Neural progenitor cell (in vitro differentiated cells): ENCODE measurements around the gene IQSEC1. TPM values are rescaled to one million over a fixed set of nuclear protein-coding genes. Genes with fewer than 3 reads are reported as not detected.

Experiments used
- DNase-seq: peaks from one replicate; pipeline ENCODE4 v3.0.0-alpha.2; 2016; ENCODE audit warnings: low spot score
- H2AFZ ChIP-seq: fragments of 200-600 bp; sonication (generic); replicated peaks from 2 replicates; pipeline ENCODE4 v1.6.1; 2016; ENCODE audit warnings: antibody characterized with exemption
- H3F3A ChIP-seq: fragments of 200-600 bp; sonication (generic); 2 replicates; pipeline ENCODE4 v1.6.1; 2016; ENCODE audit warnings: antibody characterized with exemption, low read depth
- H3K27ac ChIP-seq: fragments of 200-600 bp; sonication (generic); 2 replicates; pipeline ENCODE4 v1.5.1; 2016; ENCODE audit warnings: mild to moderate bottlenecking
- H3K27me3 ChIP-seq: fragments of 200-600 bp; sonication (generic); 2 replicates; pipeline ENCODE4 v1.6.1; 2016; ENCODE audit warnings: mild to moderate bottlenecking, moderate library complexity
- H3K36me3 ChIP-seq: fragments of 200-600 bp; sonication (generic); 2 replicates; pipeline ENCODE4 v1.5.1; 2016
- H3K4me1 ChIP-seq: fragments of 200-600 bp; sonication (generic); 2 replicates; pipeline ENCODE4 v1.6.1; 2016; ENCODE audit warnings: mixed run types
- H3K4me2 ChIP-seq: fragments of 200-600 bp; sonication (generic); 2 replicates; pipeline ENCODE4 v1.6.1; 2016
- H3K4me3 ChIP-seq: fragments of 200-600 bp; sonication (generic); 2 replicates; pipeline ENCODE4 v1.5.1; 2016
- H3K79me2 ChIP-seq: fragments of 200-600 bp; sonication (generic); 2 replicates; pipeline ENCODE4 v1.6.1; 2016; ENCODE audit warnings: low read depth
- H3K9ac ChIP-seq: fragments of 200-600 bp; sonication (generic); 2 replicates; pipeline ENCODE4 v1.6.1; 2016
- H3K9me3 ChIP-seq: fragments of 200-600 bp; sonication (generic); 2 replicates; pipeline ENCODE4 v1.5.1; 2016; ENCODE audit warnings: low read depth
- H4K20me1 ChIP-seq: fragments of 200-600 bp; sonication (generic); 2 replicates; pipeline ENCODE4 v1.6.1; 2016; ENCODE audit warnings: low read depth
- H3K27ac Mint-ChIP-seq: 3 replicates; pipeline ENCODE4 v1.8.0; 2021; ENCODE audit warnings: mixed read lengths
- H3K27me3 Mint-ChIP-seq: 2 replicates; pipeline ENCODE4 v1.8.0; 2022; ENCODE audit warnings: low read depth, mild to moderate bottlenecking, inconsistent platforms, moderate library complexity, mixed read lengths; ENCODE audit not compliant: insufficient read depth
- H3K36me3 Mint-ChIP-seq: 3 replicates; pipeline ENCODE4 v1.8.0; 2021; ENCODE audit warnings: mixed read lengths
- H3K4me1 Mint-ChIP-seq: 3 replicates; pipeline ENCODE4 v1.8.0; 2021; ENCODE audit warnings: mixed read lengths
- H3K4me3 Mint-ChIP-seq: 3 replicates; pipeline ENCODE4 v1.8.0; 2021; ENCODE audit warnings: mild to moderate bottlenecking, moderate library complexity, mixed read lengths
- H3K9me3 Mint-ChIP-seq: 3 replicates; pipeline ENCODE4 v1.8.0; 2020; ENCODE audit warnings: mixed read lengths
- EZH2 ChIP-seq: fragments of 200-600 bp; sonication (generic); IDR thresholded peaks from 2 replicates; pipeline ENCODE4 v1.6.1; 2017; ENCODE audit warnings: antibody characterized with exemption, mild to moderate bottlenecking, moderate library complexity
- EZH2phosphoT487 ChIP-seq: fragments of 200-600 bp; sonication (generic); IDR thresholded peaks from 2 replicates; pipeline ENCODE4 v1.6.1; 2017; ENCODE audit warnings: antibody characterized with exemption
- total RNA-seq: library from RNA; depleted of rRNA; stranded (reverse); fragments of >200 nt; gene quantifications from 2 replicates; pipeline ENCODE4 v1.2.3, GENCODE V29; 2015; ENCODE audit warnings: low replicate concordance
- TF ChIP-seq, protein P1 (sequence below): fragments of 200-600 bp; sonication (generic); IDR thresholded peaks from 2 replicates; pipeline ENCODE4 v1.5.1; 2017; ENCODE audit warnings: antibody characterized with exemption, mild to moderate bottlenecking

The IQSEC1 gene
- total RNA-seq, 1 donor from 2014 or later, result 8.9 TPM

DNA sequence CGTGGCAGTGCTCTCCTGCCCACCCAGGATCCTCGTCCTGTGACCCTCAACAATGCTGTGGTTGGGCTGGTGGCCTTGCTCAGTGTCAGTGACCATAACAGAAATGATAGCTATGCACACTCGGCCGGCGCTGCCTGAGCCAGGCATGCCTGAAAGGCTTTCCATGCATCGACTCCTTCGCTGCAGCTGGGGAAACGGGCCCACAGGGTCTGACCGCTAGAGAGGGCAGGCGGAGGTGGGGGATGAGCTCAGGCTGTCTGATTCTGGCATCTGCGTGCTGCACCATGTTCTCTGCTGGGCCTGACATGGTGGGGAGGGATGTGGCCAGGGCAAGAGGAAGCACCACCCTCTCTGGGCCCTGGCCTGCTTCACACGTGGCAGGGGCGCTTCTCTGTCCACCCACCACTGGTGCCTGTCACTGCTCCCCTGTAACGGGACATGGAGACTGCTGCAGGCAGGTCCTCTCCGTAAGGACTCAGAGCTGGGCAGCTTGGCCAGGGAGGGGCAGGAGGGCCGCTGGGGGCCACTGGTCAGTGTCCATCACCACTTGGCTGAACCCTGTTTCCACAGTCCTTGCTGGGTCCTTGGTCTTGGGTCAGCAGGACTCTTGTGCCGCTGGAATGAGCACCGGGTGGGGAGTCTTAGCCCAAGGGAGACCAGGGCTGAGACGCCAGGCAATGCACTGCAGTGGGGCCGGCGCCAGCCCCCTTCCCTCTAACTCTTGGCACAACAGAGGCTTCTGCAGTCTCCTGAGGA lies 167.7 kb downstream of the IQSEC1 start:
- Histone ChIP-seq H3K4me2 (no peak overlapping the region), H3K9me3 (no peaks in the 10 kb centered on the region), H3F3A (no peaks in the 10 kb centered on the region), H3K4me3 (no peak overlapping the region), H3K27ac (no peak overlapping the region), H2AFZ (no peak overlapping the region), H4K20me1 (no peaks in the 10 kb centered on the region), H3K9ac (no peak overlapping the region), H3K36me3 (no peaks in the 10 kb centered on the region), H3K79me2 (no peaks in the 10 kb centered on the region), H3K4me1 (no peaks in the 10 kb centered on the region), H3K27me3 (no peaks in the 10 kb centered on the region)
- Mint-ChIP-seq H3K36me3 (peaks cover 14% of the 10 kb centered on the region), H3K9me3 (no peaks in the 10 kb centered on the region), H3K4me1 (peaks cover 4% of the 10 kb centered on the region), H3K27ac (no peak overlapping the region), H3K27me3 (peaks cover 9% of the 10 kb centered on the region), H3K4me3 (no peak overlapping the region)
- TF ChIP-seq EZH2 (no peak), EZH2phosphoT487 (no peak)
- TF ChIP-seq, protein P1, sequence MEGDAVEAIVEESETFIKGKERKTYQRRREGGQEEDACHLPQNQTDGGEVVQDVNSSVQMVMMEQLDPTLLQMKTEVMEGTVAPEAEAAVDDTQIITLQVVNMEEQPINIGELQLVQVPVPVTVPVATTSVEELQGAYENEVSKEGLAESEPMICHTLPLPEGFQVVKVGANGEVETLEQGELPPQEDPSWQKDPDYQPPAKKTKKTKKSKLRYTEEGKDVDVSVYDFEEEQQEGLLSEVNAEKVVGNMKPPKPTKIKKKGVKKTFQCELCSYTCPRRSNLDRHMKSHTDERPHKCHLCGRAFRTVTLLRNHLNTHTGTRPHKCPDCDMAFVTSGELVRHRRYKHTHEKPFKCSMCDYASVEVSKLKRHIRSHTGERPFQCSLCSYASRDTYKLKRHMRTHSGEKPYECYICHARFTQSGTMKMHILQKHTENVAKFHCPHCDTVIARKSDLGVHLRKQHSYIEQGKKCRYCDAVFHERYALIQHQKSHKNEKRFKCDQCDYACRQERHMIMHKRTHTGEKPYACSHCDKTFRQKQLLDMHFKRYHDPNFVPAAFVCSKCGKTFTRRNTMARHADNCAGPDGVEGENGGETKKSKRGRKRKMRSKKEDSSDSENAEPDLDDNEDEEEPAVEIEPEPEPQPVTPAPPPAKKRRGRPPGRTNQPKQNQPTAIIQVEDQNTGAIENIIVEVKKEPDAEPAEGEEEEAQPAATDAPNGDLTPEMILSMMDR, result no peak
- DNase-seq, result no peak

DNA sequence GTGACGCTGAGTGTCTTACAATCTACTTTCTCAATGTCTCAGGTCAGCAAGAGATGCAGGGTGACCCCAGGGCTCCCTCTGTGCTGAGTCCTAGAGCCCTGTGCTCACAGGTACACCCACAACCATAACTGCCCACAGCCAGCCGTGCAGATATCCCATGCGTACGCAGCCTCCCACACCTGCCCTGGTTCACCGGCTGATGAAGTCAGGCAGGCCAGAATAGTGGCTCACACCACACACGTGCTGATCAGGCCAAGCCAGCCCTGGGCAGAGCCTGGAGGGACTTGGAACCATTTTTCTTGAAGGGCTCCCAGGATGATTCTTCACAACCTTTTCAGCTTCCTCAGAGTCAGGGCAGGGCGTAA lies 168.3 kb downstream of the IQSEC1 start:
- no peak overlapping the region for H3K4me3 ChIP-seq
- H3K36me3 Mint-ChIP-seq, result peaks cover 16% of the 10 kb centered on the region
- no peaks in the 10 kb centered on the region for H3K4me1 ChIP-seq
- no peaks in the 10 kb centered on the region for H3K9me3 ChIP-seq
- TF ChIP-seq, protein P1, result no peak
- TF ChIP-seq EZH2phosphoT487 (no peak), EZH2 (no peak)
- H3K27me3 Mint-ChIP-seq, result peaks cover 11% of the 10 kb centered on the region
- no peak overlapping the region for H3K9ac ChIP-seq
- H3F3A ChIP-seq, result no peaks in the 10 kb centered on the region
- H3K36me3 ChIP-seq, result no peaks in the 10 kb centered on the region
- no peak overlapping the region for H3K27ac ChIP-seq
- no peak overlapping the region for H3K27ac Mint-ChIP-seq
- H3K4me2 ChIP-seq, result no peak overlapping the region
- H3K9me3 Mint-ChIP-seq, result no peaks in the 10 kb centered on the region
- H3K27me3 ChIP-seq, result no peaks in the 10 kb centered on the region
- no peak overlapping the region for H2AFZ ChIP-seq
- H3K79me2 ChIP-seq, result no peaks in the 10 kb centered on the region
- no peak for DNase-seq
- H4K20me1 ChIP-seq, result no peaks in the 10 kb centered on the region
- no peak overlapping the region for H3K4me3 Mint-ChIP-seq
- H3K4me1 Mint-ChIP-seq, result peaks cover 4% of the 10 kb centered on the region

DNA sequence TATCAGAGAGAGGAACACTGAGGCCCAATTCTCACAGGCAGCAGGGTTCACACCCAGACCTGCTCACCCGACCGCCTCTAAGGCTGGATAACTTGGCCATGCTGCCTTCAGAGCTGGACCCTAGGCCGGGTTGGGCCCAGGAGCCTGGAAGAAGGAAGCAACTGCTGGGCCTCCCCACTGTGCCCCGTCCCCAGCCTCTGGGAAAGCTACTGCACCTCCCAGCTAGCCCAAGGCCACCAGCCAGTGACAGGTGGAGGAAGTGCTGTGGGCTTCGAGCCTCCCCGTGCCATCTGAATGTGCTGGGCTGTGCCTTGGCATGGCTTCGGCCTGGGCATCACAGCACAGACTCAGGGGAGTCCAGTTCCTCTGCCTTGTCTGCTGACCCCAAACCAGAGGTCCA lies 169.3 kb downstream of the IQSEC1 start:
- Histone ChIP-seq H3K27me3 (no peaks in the 10 kb centered on the region), H3K4me3 (no peak overlapping the region), H3K9me3 (no peaks in the 10 kb centered on the region), H3F3A (no peaks in the 10 kb centered on the region), H2AFZ (no peak overlapping the region), H4K20me1 (peaks cover 8% of the 10 kb centered on the region), H3K27ac (no peak overlapping the region), H3K9ac (no peak overlapping the region), H3K4me1 (peaks cover 2% of the 10 kb centered on the region), H3K36me3 (no peaks in the 10 kb centered on the region), H3K4me2 (no peak overlapping the region), H3K79me2 (no peaks in the 10 kb centered on the region)
- Mint-ChIP-seq H3K4me1 (peaks cover 6% of the 10 kb centered on the region), H3K4me3 (no peak overlapping the region), H3K27ac (no peak overlapping the region), H3K36me3 (peaks cover 15% of the 10 kb centered on the region), H3K9me3 (no peaks in the 10 kb centered on the region), H3K27me3 (peaks cover 9% of the 10 kb centered on the region)
- TF ChIP-seq, protein P1, result no peak
- TF ChIP-seq EZH2, result no peak
- no peak for TF ChIP-seq EZH2phosphoT487
- DNase-seq, result no peak
